CD8-positive, alpha-beta memory T cell (primary cell): Measurements from ENCODE around the gene HASPIN. TPM values are rescaled to one million over a fixed set of nuclear protein-coding genes. Genes with fewer than 3 reads are reported as not detected.

Experiments used
- CTCF ChIA-PET: fragments of 350-600 bp; sonication (Branson Sonifier 250); formaldehyde crosslinking; loops from one replicate; lab custom pipeline; 2021; ENCODE audit warnings: antibody characterized with exemption; lab: Charles Lee
- POLR2A ChIA-PET: fragments of 350-600 bp; sonication (Branson Sonifier 250); formaldehyde crosslinking; loops from one replicate; lab custom pipeline; 2021; ENCODE audit warnings: antibody characterized with exemption; lab: Charles Lee
- DNase-seq, 5 donors: peaks; one replicate each; pipeline versions ENCODE4 v3.0.0 to v3.0.0-alpha.2; 2020 to 2022; ENCODE audit warnings: mixed read lengths in 1 of 5
- H3K27ac ChIP-seq: one replicate; pipeline ENCODE4 v1.7.0; 2013; ENCODE audit warnings: low read depth, mild to moderate bottlenecking, low read length, moderate library complexity
- H3K27me3 ChIP-seq: 2 replicates; pipeline ENCODE4 v1.7.0; 2013; ENCODE audit warnings: low read length, mild to moderate bottlenecking; ENCODE audit not compliant: insufficient read depth, poor library complexity, severe bottlenecking
- H3K36me3 ChIP-seq: 2 replicates; pipeline ENCODE4 v1.7.0; 2013; ENCODE audit warnings: mild to moderate bottlenecking, low read length, moderate library complexity; ENCODE audit not compliant: insufficient read depth
- H3K4me1 ChIP-seq: 2 replicates; pipeline ENCODE4 v1.7.0; 2013; ENCODE audit warnings: mild to moderate bottlenecking, low read length, moderate library complexity; ENCODE audit not compliant: insufficient read depth
- H3K4me3 ChIP-seq: 2 replicates; pipeline ENCODE4 v1.7.0; 2013; ENCODE audit warnings: mild to moderate bottlenecking, low read length
- H3K9me3 ChIP-seq: 2 replicates; pipeline ENCODE4 v1.7.0; 2013; ENCODE audit warnings: mild to moderate bottlenecking, low read length
- H3K27ac Mint-ChIP-seq, 8 donors: one replicate each; pipeline ENCODE4 v1.8.0; 2020 to 2021; ENCODE audit warnings: mixed read lengths in 8 of 8, mild to moderate bottlenecking in 6 of 8, inconsistent platforms in 3 of 8, moderate library complexity in 3 of 8
- H3K27me3 Mint-ChIP-seq, 2 donors: one replicate each; pipeline ENCODE4 v1.8.0; 2020 to 2021; ENCODE audit warnings: mixed read lengths in 2 of 2, mild to moderate bottlenecking in 1 of 2, moderate library complexity in 1 of 2
- H3K36me3 Mint-ChIP-seq, 3 donors: one replicate each; pipeline ENCODE4 v1.8.0; 2020 to 2021; ENCODE audit warnings: mixed read lengths in 3 of 3, inconsistent platforms in 1 of 3, mild to moderate bottlenecking in 1 of 3
- H3K4me1 Mint-ChIP-seq, 3 donors: one replicate each; pipeline ENCODE4 v1.8.0; 2020 to 2021; ENCODE audit warnings: mixed read lengths in 3 of 3, inconsistent platforms in 1 of 3, mild to moderate bottlenecking in 1 of 3
- H3K4me3 Mint-ChIP-seq, 7 donors: one replicate each; pipeline ENCODE4 v1.8.0; 2020 to 2021; ENCODE audit warnings: mixed read lengths in 7 of 7, mild to moderate bottlenecking in 6 of 7, moderate library complexity in 4 of 7, inconsistent platforms in 2 of 7
- H3K9me3 Mint-ChIP-seq, 5 donors: one replicate each; pipeline ENCODE4 v1.8.0; 2020 to 2022; ENCODE audit warnings: mixed read lengths in 5 of 5, mild to moderate bottlenecking in 3 of 5, moderate library complexity in 2 of 5, inconsistent platforms in 1 of 5
- polyA plus RNA-seq: library from polyadenylated mRNA; unstranded; fragments of 300-500 nt; fragmentation: Illumina TruSeq; gene quantifications from one replicate; pipeline ENCODE4 v1.2.3, GENCODE V29; 2021
- total RNA-seq, 2 experiments: library from RNA; stranded (reverse); gene quantifications; one replicate each; pipeline ENCODE4 v1.2.3, GENCODE V29; 2021

Gene HASPIN
- total and polyA plus RNA-seq, 3 experiments from 2014 or later = 0.09 to 16.6 (median 16.0) TPM

DNA sequence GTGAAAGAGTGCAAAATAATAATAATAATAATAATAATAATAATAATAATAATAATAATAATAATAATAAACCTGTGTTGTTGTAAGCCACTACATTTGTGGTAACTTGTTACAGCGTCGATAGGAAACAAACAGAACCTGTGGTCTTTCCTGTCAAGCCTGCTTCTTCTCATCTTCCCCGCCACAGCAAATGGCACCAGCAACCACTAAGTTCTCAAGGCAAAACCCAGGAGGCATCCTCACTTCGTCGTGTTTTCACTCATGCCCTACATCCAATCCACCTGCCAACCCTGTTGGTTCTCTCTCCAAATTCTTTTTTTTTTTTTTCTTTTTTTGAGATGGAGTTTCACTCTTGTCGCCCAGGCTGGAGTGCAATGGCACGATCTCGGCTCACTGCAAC, 43.1 kb downstream of the HASPIN start:
- Histone ChIP-seq H3K27me3 (no peaks in the 10 kb centered on the region), H3K36me3 (no peaks in the 10 kb centered on the region), H3K4me3 (no peak overlapping the region), H3K4me1 (peaks cover 72% of the 10 kb centered on the region), H3K27ac (no peak overlapping the region), H3K9me3 (no peaks in the 10 kb centered on the region)
- H3K4me1 Mint-ChIP-seq = peaks cover 70 to 94% (median 83%) of the 10 kb centered on the region in 3 donors
- ChIA-PET POLR2A (interaction anchor here (0.6 to 1.4 kb wide), 3 partner anchors 10 to 33 kb away, joined by 3 to 9 read pairs (median 3); no protein-coding TSS in a partner anchor), CTCF (interaction anchor here (0.8 to 2.2 kb wide), 6 partner anchors 11 to 80 kb away, joined by 3 to 11 read pairs (median 4); no protein-coding TSS in a partner anchor)
- no peaks in the 10 kb centered on the region for H3K9me3 Mint-ChIP-seq
- peak overlapping the region; percentile 74 to 100 (median 89) for H3K27ac Mint-ChIP-seq
- peak overlapping the region; percentile 15 to 71 (median 43) for H3K4me3 Mint-ChIP-seq
- peaks cover 2 to 8% (median 5%) of the 10 kb centered on the region in 3 donors for H3K36me3 Mint-ChIP-seq
- DNase-seq = peak in 3 of 5 donors; percentile 36 to 73 (median 72)
- peaks cover 0 to 3% of the 10 kb centered on the region in 2 donors for H3K27me3 Mint-ChIP-seq

DNA sequence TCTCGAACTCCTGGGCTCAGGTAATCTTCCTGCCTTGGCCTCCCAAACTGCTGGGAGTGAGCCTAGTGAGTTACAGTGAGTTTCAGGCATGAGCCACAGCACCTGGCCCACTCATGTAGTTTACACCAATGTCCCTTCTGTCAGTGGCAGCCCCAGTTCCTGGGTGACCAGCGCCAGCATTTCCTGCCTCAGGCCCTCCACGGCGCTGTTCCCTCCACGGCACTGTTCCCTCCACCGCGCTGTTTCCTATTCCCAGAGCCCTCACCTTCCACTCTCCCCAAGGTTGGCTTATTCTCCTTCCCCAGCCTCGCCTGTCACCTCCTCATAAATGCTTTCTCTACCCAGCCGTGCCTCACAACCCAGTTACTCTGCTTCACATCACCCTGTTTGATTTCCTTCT, 44.6 kb downstream of the HASPIN start:
- Histone ChIP-seq H3K4me3 (no peak overlapping the region), H3K4me1 (peaks cover 69% of the 10 kb centered on the region), H3K27ac (no peak overlapping the region), H3K36me3 (no peaks in the 10 kb centered on the region), H3K27me3 (no peaks in the 10 kb centered on the region), H3K9me3 (no peaks in the 10 kb centered on the region)
- ChIA-PET POLR2A (no interaction called here), CTCF (interaction anchor here (1.0 to 1.4 kb wide), 2 partner anchors 28 to 78 kb away, joined by 3 to 5 read pairs; partner anchors contain the start of gene NCBP3)
- H3K9me3 Mint-ChIP-seq = no peaks in the 10 kb centered on the region
- H3K27me3 Mint-ChIP-seq = peaks cover 0 to 3% of the 10 kb centered on the region in 2 donors
- peaks cover 2 to 7% (median 6%) of the 10 kb centered on the region in 3 donors for H3K36me3 Mint-ChIP-seq
- no peak for DNase-seq
- H3K4me3 Mint-ChIP-seq = peak overlapping the region; percentile 33 to 86 (median 52)
- peak overlapping the region; percentile 69 to 96 (median 91) for H3K27ac Mint-ChIP-seq
- peaks cover 74 to 95% (median 90%) of the 10 kb centered on the region in 3 donors for H3K4me1 Mint-ChIP-seq

DNA sequence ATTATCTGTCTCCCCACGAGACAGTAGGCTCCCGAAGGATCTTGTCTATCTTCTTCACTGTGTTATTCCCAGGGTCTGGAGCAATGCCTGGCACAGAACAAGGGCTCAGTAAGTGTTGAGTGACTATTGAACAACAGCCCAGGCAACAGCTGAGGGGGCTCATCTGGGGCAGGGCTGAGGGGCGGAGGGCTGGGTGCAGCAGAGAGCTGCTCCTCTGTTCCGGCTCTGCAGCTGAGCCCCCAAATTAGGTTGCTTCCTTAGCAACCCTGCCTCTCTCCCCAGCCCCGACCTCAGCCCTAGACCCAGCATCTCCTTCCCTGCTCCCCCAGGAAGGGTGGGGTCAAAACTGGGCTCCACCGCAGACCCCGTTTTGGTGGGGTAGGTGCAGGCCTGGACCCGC, 45.1 kb downstream of the HASPIN start:
- no peaks in the 10 kb centered on the region for H3K9me3 Mint-ChIP-seq
- ChIA-PET CTCF (interaction anchor here (1.2 to 1.7 kb wide), 5 partner anchors 13 to 77 kb away, joined by 3 to 14 read pairs (median 5); partner anchors contain the start of gene NCBP3), POLR2A (no interaction called here)
- H3K36me3 Mint-ChIP-seq = peaks cover 2 to 4% (median 4%) of the 10 kb centered on the region in 3 donors
- no peaks in the 10 kb centered on the region for H3K27me3 ChIP-seq
- H3K4me3 Mint-ChIP-seq = peak overlapping the region; percentile 33 to 86 (median 52)
- no peaks in the 10 kb centered on the region for H3K36me3 ChIP-seq
- peaks cover 65% of the 10 kb centered on the region for H3K4me1 ChIP-seq
- H3K9me3 ChIP-seq = no peaks in the 10 kb centered on the region
- H3K4me3 ChIP-seq = no peak overlapping the region
- no peak for DNase-seq
- H3K27me3 Mint-ChIP-seq = peaks cover 0 to 3% of the 10 kb centered on the region in 2 donors
- no peak overlapping the region for H3K27ac ChIP-seq
- H3K4me1 Mint-ChIP-seq = peaks cover 69 to 90% (median 86%) of the 10 kb centered on the region in 3 donors
- H3K27ac Mint-ChIP-seq = peak overlapping the region; percentile 69 to 96 (median 91)

DNA sequence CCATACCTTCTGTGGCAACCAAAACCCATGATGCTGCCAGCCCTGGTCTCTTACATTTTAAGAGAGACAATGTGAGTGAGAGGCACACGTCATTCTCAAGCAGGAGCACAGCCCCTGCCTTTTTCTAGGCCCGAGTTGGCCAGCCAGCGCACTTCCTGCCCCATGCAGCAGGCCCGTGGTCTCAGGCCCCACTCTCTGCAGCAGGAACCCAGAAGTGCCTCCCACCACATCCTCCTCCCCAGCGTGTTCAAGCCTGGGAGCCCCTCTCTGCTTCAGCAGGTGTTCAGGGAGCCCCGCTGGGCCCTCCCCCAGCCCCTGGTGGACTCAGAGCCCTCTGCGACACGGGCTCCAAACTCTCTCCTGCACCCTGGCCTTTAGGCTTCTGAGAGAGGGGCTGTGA, 46.8 kb downstream of the HASPIN start:
- Mint-ChIP-seq H3K4me1 (peaks cover 62 to 77% (median 73%) of the 10 kb centered on the region in 3 donors), H3K36me3 (peaks cover 2 to 14% (median 4%) of the 10 kb centered on the region in 3 donors), H3K27ac (peak overlapping the region; percentile 87 to 99 (median 92)), H3K4me3 (peak overlapping the region; percentile 61 to 81 (median 75)), H3K27me3 (peaks cover 0 to under 1% of the 10 kb centered on the region in 2 donors), H3K9me3 (no peaks in the 10 kb centered on the region)
- Histone ChIP-seq H3K27me3 (no peaks in the 10 kb centered on the region), H3K27ac (peak overlapping the region; percentile 48), H3K4me3 (no peak overlapping the region), H3K9me3 (no peaks in the 10 kb centered on the region), H3K4me1 (peaks cover 52% of the 10 kb centered on the region), H3K36me3 (no peaks in the 10 kb centered on the region)
- peak; percentile 43 to 89 (median 77) for DNase-seq
- ChIA-PET CTCF (interaction anchor here (1.1 to 1.7 kb wide), 2 partner anchors 21 to 32 kb away, joined by 3 to 14 read pairs; no protein-coding TSS in a partner anchor), POLR2A (interaction anchor here (0.7 to 1.3 kb wide), 3 partner anchors 9 to 26 kb away, joined by 4 to 5 read pairs (median 4); no protein-coding TSS in a partner anchor)

DNA sequence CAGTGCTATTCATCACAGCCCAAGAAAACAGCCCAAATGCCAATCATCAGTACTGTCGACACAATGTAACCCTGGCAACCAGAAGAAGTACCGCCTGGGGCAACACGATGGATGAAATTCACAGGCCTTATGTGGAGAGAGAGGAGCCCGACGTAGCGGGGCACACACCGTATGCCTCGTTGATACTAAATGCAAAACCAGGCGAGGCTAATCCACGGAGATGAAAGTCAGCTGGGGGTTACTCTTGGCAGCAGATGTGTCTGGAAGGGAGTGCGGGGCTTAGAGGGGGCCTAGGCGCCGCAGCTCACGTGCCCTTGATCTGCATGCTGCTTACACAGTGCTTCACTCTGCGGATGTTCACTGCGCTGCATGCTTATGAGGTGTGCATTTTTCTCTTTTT, 47.4 kb downstream of the HASPIN start:
- Histone ChIP-seq H3K9me3 (no peaks in the 10 kb centered on the region), H3K4me1 (peaks cover 46% of the 10 kb centered on the region), H3K4me3 (no peak overlapping the region), H3K36me3 (no peaks in the 10 kb centered on the region), H3K27me3 (no peaks in the 10 kb centered on the region), H3K27ac (no peak overlapping the region)
- ChIA-PET POLR2A (interaction anchor here (0.5 kb wide), 1 partner anchor 17 kb away, joined by 4 read pairs; no protein-coding TSS in a partner anchor), CTCF (interaction anchor here (0.7 to 1.5 kb wide), 2 partner anchors 30 to 56 kb away, joined by 4 to 8 read pairs; no protein-coding TSS in a partner anchor)
- DNase-seq = peak in 3 of 5 donors; percentile 45 to 70 (median 69)
- H3K9me3 Mint-ChIP-seq = no peaks in the 10 kb centered on the region
- peaks cover 2 to 17% (median 4%) of the 10 kb centered on the region in 3 donors for H3K36me3 Mint-ChIP-seq
- H3K27ac Mint-ChIP-seq = peak overlapping the region; percentile 50 to 98 (median 92)
- H3K27me3 Mint-ChIP-seq = no peaks in the 10 kb centered on the region
- peak overlapping the region in 6 of 7 donors; percentile 61 to 80 (median 71) for H3K4me3 Mint-ChIP-seq
- peaks cover 55 to 70% (median 66%) of the 10 kb centered on the region in 3 donors for H3K4me1 Mint-ChIP-seq

DNA sequence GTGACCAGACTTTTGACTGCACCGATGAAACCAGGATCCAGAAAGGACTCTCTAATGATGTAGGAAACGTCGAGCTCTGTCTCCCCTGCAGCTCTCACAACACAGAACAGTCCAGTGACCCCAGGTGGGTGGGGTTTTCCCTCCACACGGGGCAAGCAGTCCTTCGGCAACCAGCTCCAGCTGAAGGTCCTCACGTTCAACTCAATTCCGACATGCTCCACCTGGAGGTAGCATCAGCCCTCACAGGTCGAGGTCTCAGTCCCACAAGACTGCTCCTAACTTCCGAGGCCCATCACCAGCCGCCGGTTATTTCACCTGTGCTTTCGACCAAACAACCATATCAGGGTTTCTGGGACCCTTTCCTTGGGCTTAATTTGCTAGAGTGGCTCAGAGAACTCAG, 49.1 kb downstream of the HASPIN start:
- H3K4me3 ChIP-seq = no peak overlapping the region
- ChIA-PET POLR2A (interaction anchor here (1.8 kb wide), 1 partner anchor 34 kb away, joined by 4 read pairs; no protein-coding TSS in a partner anchor), CTCF (interaction anchor here (1.2 to 1.7 kb wide), 3 partner anchors 35 to 54 kb away, joined by 3 to 9 read pairs (median 8); no protein-coding TSS in a partner anchor)
- peak overlapping the region in 3 of 8 donors; percentile 89 to 97 (median 91) for H3K27ac Mint-ChIP-seq
- H3K4me3 Mint-ChIP-seq = peak overlapping the region in 1 of 7 donors; percentile 51
- no peak for DNase-seq
- H3K4me1 ChIP-seq = peaks cover 32% of the 10 kb centered on the region
- no peaks in the 10 kb centered on the region for H3K27me3 ChIP-seq
- H3K9me3 ChIP-seq = no peaks in the 10 kb centered on the region
- no peaks in the 10 kb centered on the region for H3K27me3 Mint-ChIP-seq
- no peak overlapping the region for H3K27ac ChIP-seq
- H3K36me3 ChIP-seq = no peaks in the 10 kb centered on the region
- H3K4me1 Mint-ChIP-seq = peaks cover 44 to 55% (median 52%) of the 10 kb centered on the region in 3 donors
- peaks cover 2 to 23% (median 4%) of the 10 kb centered on the region in 3 donors for H3K36me3 Mint-ChIP-seq
- no peaks in the 10 kb centered on the region for H3K9me3 Mint-ChIP-seq

DNA sequence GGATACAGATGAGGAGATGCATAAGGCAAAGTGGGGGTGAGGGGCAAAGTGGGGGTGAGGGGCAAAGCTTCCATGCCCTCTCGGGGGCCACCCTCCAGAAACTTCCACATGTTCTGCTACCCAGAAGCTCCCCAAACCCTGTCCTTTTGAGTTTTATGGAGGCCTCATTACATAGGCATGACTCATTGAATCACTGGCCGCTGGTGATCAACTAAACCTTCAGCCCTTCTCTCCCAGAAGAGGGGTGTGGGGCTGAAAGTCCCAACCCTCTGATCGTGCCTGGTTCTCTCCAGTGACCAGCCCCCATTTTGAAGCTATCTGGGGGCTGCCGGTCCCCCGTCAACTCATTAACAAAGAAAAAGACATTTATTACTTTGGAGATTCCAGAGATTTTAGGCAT, 49.8 kb downstream of the HASPIN start:
- H3K36me3 ChIP-seq = no peaks in the 10 kb centered on the region
- CTCF ChIA-PET = interaction anchor here (1.2 kb wide), 1 partner anchor 37 kb away, joined by 3 read pairs; no protein-coding TSS in a partner anchor
- POLR2A ChIA-PET = no interaction called here
- H3K27me3 ChIP-seq = no peaks in the 10 kb centered on the region
- H3K4me3 ChIP-seq = no peak overlapping the region
- H3K4me1 ChIP-seq = peaks cover 30% of the 10 kb centered on the region
- H3K27ac ChIP-seq = no peak overlapping the region
- H3K27me3 Mint-ChIP-seq = no peaks in the 10 kb centered on the region
- H3K27ac Mint-ChIP-seq = peak overlapping the region in 1 of 8 donors; percentile 87
- peaks cover 36 to 47% (median 44%) of the 10 kb centered on the region in 3 donors for H3K4me1 Mint-ChIP-seq
- H3K9me3 ChIP-seq = no peaks in the 10 kb centered on the region
- no peaks in the 10 kb centered on the region for H3K9me3 Mint-ChIP-seq
- no peak for DNase-seq
- H3K4me3 Mint-ChIP-seq = no peak overlapping the region
- H3K36me3 Mint-ChIP-seq = peaks cover under 1 to 25% (median 2%) of the 10 kb centered on the region in 3 donors
